K562 (cell line): ENCODE measurements around the gene CDKN3. TPM values are rescaled to one million over a fixed set of nuclear protein-coding genes. Genes with fewer than 3 reads are reported as not detected.

ENCODE experiments used
- ATAC-seq: fragments of 200-7000 bp; cut with Tn5 transposase; 3 replicates; pipeline ENCODE4 v1.9.1; 2020; ENCODE audit warnings: moderate library complexity
- BruUV-seq: library from RNA; stranded (reverse); fragments of 400-500 nt; replicated peaks from 2 replicates; lab custom pipeline; 2021; lab: Mats Ljungman, UMichigan
- CTCF ChIA-PET: fragments of 300-600 bp; formaldehyde crosslinking; extraction: SDS; loops from one replicate; lab custom pipeline; 2021; ENCODE audit warnings: low intra/inter-chr PET ratio; lab: Yijun Ruan, JAX
- POLR2A ChIA-PET: fragments of 300-600, 350-650 bp; sonication (Branson Sonifier 250); formaldehyde crosslinking; extraction: SDS; loops from one replicate; lab custom pipeline; 2021; ENCODE audit warnings: antibody characterized with exemption, inconsistent platforms; lab: Yijun Ruan, JAX
- DNase-seq, 4 experiments: peaks; one replicate each; pipeline versions ENCODE4 v3.0.0 to v3.0.0-alpha.2; 2011 to 2018; ENCODE audit warnings: low spot score in 3 of 4, mixed read lengths in 3 of 4; ENCODE audit errors: extremely low read depth in 1 of 4
- FAIRE-seq: peaks from 2 replicates; lab custom pipeline; 2011; peaks lifted over from hg19 to GRCh38; lab: Jason Lieb, UNC
- H2AFZ ChIP-seq: 2 replicates; pipeline ENCODE4 v1.6.0; 2011; ENCODE audit warnings: low read depth, low read length, control low read depth, inconsistent platforms
- H3K27ac ChIP-seq: fragments of 200-600 bp; 3 replicates; pipeline ENCODE4 v1.8.0; 2011; ENCODE audit warnings: low read depth, mild to moderate bottlenecking, control low read depth, inconsistent platforms, low read length, moderate library complexity, mixed read lengths; ENCODE audit errors: extremely low read depth
- H3K27me3 ChIP-seq, 2 experiments: fragments of 300-600 bp in 1 of 2; 2 replicates in 1 of 2; 3 replicates in 1 of 2; pipeline versions ENCODE4 v1.6.0 to v1.8.0; 2011; ENCODE audit warnings: inconsistent platforms in 2 of 2, low read length in 2 of 2, mild to moderate bottlenecking in 1 of 2, mixed read lengths in 1 of 2, moderate library complexity in 1 of 2; ENCODE audit not compliant: control insufficient read depth in 2 of 2, insufficient read depth in 2 of 2
- H3K36me3 ChIP-seq: fragments of 300-600 bp; 3 replicates; pipeline ENCODE4 v1.8.0; 2011; ENCODE audit warnings: mild to moderate bottlenecking, low read length, inconsistent platforms; ENCODE audit not compliant: control insufficient read depth, insufficient read depth
- H3K4me1 ChIP-seq, 2 experiments: fragments of 200-600 bp in 1 of 2; replicated peaks in 1 of 2; 2 replicates in 1 of 2; 3 replicates in 1 of 2; pipeline versions ENCODE4 v1.5.1 to v1.8.0; 2011; ENCODE audit warnings: inconsistent platforms in 2 of 2, low read length in 2 of 2, mild to moderate bottlenecking in 1 of 2, mixed read lengths in 1 of 2, moderate library complexity in 1 of 2; ENCODE audit not compliant: control insufficient read depth in 2 of 2, insufficient read depth in 2 of 2
- H3K4me2 ChIP-seq: 2 replicates; pipeline ENCODE4 v1.6.1; 2011; ENCODE audit warnings: low read length, control low read depth, inconsistent platforms, mixed read lengths; ENCODE audit not compliant: insufficient read depth
- H3K4me3 ChIP-seq: fragments of 200-600 bp; sonication (generic), shearing (Covaris generic); 2 replicates; pipeline ENCODE4 v1.5.1; 2016; ENCODE audit warnings: control low read depth, inconsistent platforms
- H3K79me2 ChIP-seq: fragments of 200-600 bp; 3 replicates; pipeline ENCODE4 v1.8.0; 2011; ENCODE audit warnings: low read length, inconsistent platforms; ENCODE audit not compliant: control insufficient read depth, insufficient read depth
- H3K9ac ChIP-seq, 2 experiments: 2 replicates each; pipeline versions ENCODE4 v1.6.0 to v1.6.1; 2011; ENCODE audit warnings: low read depth in 2 of 2, low read length in 2 of 2, control low read depth in 1 of 2, inconsistent platforms in 1 of 2, mild to moderate bottlenecking in 1 of 2, mixed read lengths in 1 of 2; ENCODE audit not compliant: insufficient read depth in 1 of 2
- H3K9me1 ChIP-seq: one replicate; pipeline ENCODE4 v1.6.0; 2011; ENCODE audit warnings: inconsistent platforms, mild to moderate bottlenecking, low read length, moderate library complexity; ENCODE audit not compliant: control insufficient read depth, insufficient read depth
- H3K9me3 ChIP-seq: replicated peaks from 2 replicates; pipeline ENCODE4 v1.5.1; 2011; ENCODE audit warnings: low read depth, low read length, inconsistent platforms; ENCODE audit not compliant: control insufficient read depth, insufficient read depth
- H4K20me1 ChIP-seq: replicated peaks from 2 replicates; pipeline ENCODE4 v1.6.1; 2011; ENCODE audit warnings: low read length, inconsistent platforms, mixed read lengths; ENCODE audit not compliant: control insufficient read depth, insufficient read depth
- CC2D1A ChIP-seq: fragments of 450-650 bp; IDR thresholded peaks from 2 replicates; pipeline ENCODE4 v1.6.1; 2017; ENCODE audit warnings: mild to moderate bottlenecking
- E4F1 ChIP-seq: fragments of 250-450 bp; sonication (Bioruptor Pico); IDR thresholded peaks from 2 replicates; pipeline ENCODE4 v1.5.0; 2021; ENCODE audit warnings: mild to moderate bottlenecking, borderline replicate concordance
- RBM34 ChIP-seq: fragments of 200-400 bp; formaldehyde crosslinking; IDR thresholded peaks from 2 replicates; pipeline ENCODE4 v1.6.1; 2018; ENCODE audit warnings: low read length, borderline replicate concordance; ENCODE audit not compliant: insufficient read depth
- SIN3A ChIP-seq, 2 experiments: fragments of 150-350 bp in 1 of 2; IDR thresholded peaks; 2 replicates each; pipeline ENCODE4 v1.6.1; 2011 to 2016; ENCODE audit warnings: borderline replicate concordance in 2 of 2, low read depth in 2 of 2, low read length in 2 of 2, mild to moderate bottlenecking in 2 of 2, moderate library complexity in 2 of 2; ENCODE audit not compliant: control insufficient read depth in 1 of 2
- SMARCA5 ChIP-seq: fragments of 450-650 bp; IDR thresholded peaks from 2 replicates; pipeline ENCODE4 v1.6.1; 2016
- U2AF1 ChIP-seq: fragments of 200-400 bp; formaldehyde crosslinking; optimal IDR thresholded peaks from 2 replicates; pipeline ENCODE3; 2017; ENCODE audit warnings: mild to moderate bottlenecking, low read depth, low read length, moderate library complexity
- ZNF561 ChIP-seq: fragments of 450-650 bp; formaldehyde crosslinking; conservative IDR thresholded peaks from 2 replicates; pipeline ENCODE4 v1.4.0; 2020; ENCODE audit warnings: mild to moderate bottlenecking, moderate library complexity
- WGBS: fragments of 100-300 bp; shearing (Covaris generic); methylation state at CpG from one replicate; pipeline ENCODE4 v1.1.6; 2016; ENCODE audit warnings: low coverage, mixed read lengths; ENCODE audit not compliant: insufficient coverage; ENCODE audit errors: missing lambda C conversion rate; 5-methylcytosine and 5-hydroxymethylcytosine counted together
- in situ Hi-C: fragments of 300-500 bp; cut with MboI; formaldehyde crosslinking; loops from 4 replicates; pipeline ENCODE4 v1.15.0; 2018; ENCODE audit warnings: inconsistent platforms, mixed read lengths
- intact Hi-C: fragments of 100-400 bp; cut with micrococcal nuclease; formaldehyde crosslinking; loops from 2 replicates; pipeline ENCODE4 v1.14.2; 2022
- polyA plus RNA-seq, 8 experiments: library from polyadenylated mRNA; depleted of rRNA in 4 of 8; stranded (reverse) in 5 of 8; unstranded in 3 of 8; fragments of >200 nt; fragmentation: Nextera tagmentation in 2 of 8; fragmentation: Illumina TruSeq in 1 of 8; extraction: Ambion mirVana in 2 of 8; extraction: Trizol in 1 of 8; gene quantifications; 2 replicates each; pipeline versions ENCODE4 v1.2.1 to v1.2.3, GENCODE V29; 2011 to 2014; ENCODE audit warnings: inconsistent platforms in 1 of 8, missing spikeins in 1 of 8
- total RNA-seq, 7 experiments: library from RNA; depleted of rRNA in 6 of 7; stranded (reverse); fragments of >200 nt in 6 of 7; fragmentation: Illumina TruSeq in 2 of 7; extraction: Trizol in 2 of 7; gene quantifications; 2 replicates each; pipeline versions ENCODE4 v1.2.1 to v1.2.3, GENCODE V29; 2011 to 2021; ENCODE audit warnings: low replicate concordance in 1 of 7
- TF ChIP-seq, protein P1 (sequence below): sonication (generic); formaldehyde crosslinking; IDR thresholded peaks from 2 replicates; pipeline ENCODE4 v1.8.0; 2023; ENCODE audit warnings: mild to moderate bottlenecking, missing genetic modification reagents

Gene CDKN3
- total and polyA plus RNA-seq, 9 of the 15 experiments (the other 6 are each of a cell fraction or from before 2014, with no cell fraction given) = 41.3 to 128 (median 70.7) TPM

- TF ChIP-seq CC2D1A (no peak), ZNF561 (CRISPR knock-in tag) (no peak)
Measured at GRCh38 chr14:54356172-54356571, 40.6 kb upstream of the CDKN3 start (continued).

DNA sequence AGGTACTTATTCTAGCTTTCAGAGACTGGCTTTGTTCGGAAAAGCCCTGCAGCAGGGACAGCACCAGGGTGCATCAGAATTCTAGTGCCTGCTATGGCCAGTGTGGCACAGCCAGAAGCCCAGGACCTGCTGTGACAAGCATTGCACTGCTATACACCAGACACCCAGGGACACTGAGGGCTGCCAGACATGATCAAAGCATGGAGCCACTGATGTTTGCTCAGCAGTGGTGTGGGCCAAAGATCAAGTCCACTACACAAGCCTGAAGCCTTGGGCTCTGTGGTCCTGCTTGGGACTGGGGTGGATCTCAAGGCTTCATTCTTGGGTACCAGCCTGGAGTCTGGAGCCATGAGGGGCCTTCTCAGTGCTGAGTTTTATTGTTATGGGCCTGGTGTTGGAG, 36.1 kb upstream of the CDKN3 start:
- Histone ChIP-seq H3K36me3 (no peaks in the 10 kb centered on the region), H3K27ac (no peak overlapping the region), H3K27me3 (peaks cover 0 to 23% of the 10 kb centered on the region in 2 experiments; a peak in 3 of 5 replicates), H3K9me3 (no peaks in the 10 kb centered on the region), H3K79me2 (no peaks in the 10 kb centered on the region), H3K9ac (no peak overlapping the region), H3K9me1 (no peaks in the 10 kb centered on the region), H4K20me1 (no peaks in the 10 kb centered on the region), H3K4me1 (no peaks in the 10 kb centered on the region), H3K4me2 (no peak overlapping the region), H3K4me3 (no peak overlapping the region), H2AFZ (no peak overlapping the region)
- ATAC-seq = no peak
- in situ Hi-C loops (no loop called here), intact Hi-C loops (loop anchor here (10.0 kb wide), 4 partner anchors 134 to 414 kb away; no protein-coding TSS in a partner anchor)
- DNase-seq = no peak
- ChIA-PET CTCF (no interaction called here), POLR2A (no interaction called here)
- BruUV-seq = no TSS peak
- 0% methylated on average over 1 of the region's 1 CpG for WGBS
- FAIRE-seq = no peak
- TF ChIP-seq SMARCA5 = no peak
- TF ChIP-seq U2AF1 = no peak
- TF ChIP-seq RBM34 = no peak
- TF ChIP-seq, protein P1, sequence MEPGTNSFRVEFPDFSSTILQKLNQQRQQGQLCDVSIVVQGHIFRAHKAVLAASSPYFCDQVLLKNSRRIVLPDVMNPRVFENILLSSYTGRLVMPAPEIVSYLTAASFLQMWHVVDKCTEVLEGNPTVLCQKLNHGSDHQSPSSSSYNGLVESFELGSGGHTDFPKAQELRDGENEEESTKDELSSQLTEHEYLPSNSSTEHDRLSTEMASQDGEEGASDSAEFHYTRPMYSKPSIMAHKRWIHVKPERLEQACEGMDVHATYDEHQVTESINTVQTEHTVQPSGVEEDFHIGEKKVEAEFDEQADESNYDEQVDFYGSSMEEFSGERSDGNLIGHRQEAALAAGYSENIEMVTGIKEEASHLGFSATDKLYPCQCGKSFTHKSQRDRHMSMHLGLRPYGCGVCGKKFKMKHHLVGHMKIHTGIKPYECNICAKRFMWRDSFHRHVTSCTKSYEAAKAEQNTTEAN (CRISPR knock-in tag) = no peak
- no peak for TF ChIP-seq E4F1 (CRISPR knock-in tag)
- no peak for TF ChIP-seq SIN3A (IDR thresholded peaks at IDR 0.05; ENCODE audit: borderline replicate concordance in 2 of 2, control insufficient read depth in 1 of 2, low read depth in 2 of 2, low read length in 2 of 2)
